ENCODE results near the gene DHX38.
A peak's percentile ranks its signal among the peaks of the same experiment; 100 is the strongest.

Gene DHX38

DNA sequence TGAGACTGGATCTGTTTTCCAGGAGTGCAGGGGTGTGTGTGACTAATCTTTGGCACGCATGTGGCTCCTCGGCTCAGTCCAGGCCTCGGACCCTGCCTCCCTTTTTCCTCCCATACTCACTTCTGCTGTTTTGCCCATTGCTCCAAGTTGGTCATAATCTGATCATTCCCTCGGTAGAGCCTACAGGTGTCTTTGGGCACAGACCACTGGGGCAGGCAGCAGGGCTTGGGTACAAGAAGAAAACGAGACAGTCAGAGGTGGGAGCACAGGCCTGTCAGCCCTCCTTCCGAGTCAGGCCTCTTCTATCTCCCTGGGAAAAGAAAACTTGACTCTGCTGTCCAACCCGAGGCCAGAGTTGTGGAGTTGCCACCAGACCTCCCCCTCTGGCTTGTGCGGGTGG, 29.8 kb downstream of the DHX38 start:
- DNase-seq: no peak

DNA sequence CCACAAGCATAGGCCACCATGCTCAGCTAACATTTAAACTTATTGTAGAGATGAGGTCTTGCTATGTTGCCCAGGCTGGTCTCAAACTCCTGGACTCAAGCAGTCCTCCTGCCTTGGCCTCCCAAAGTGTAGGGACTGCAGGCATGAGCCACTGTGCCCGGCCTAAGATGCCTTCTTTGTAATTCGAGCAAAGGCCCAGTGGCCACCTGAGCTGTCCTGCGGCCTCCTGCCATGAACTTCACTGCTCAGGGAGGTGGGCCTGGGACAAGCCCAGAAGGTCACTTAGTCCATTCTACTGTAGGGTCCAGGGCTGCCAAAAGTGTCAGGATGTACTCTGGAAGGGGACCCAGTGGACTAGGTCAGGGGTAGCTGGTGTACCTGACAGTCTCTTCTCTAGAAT, 30.5 kb downstream of the DHX38 start:
- no peak for DNase-seq

DNA sequence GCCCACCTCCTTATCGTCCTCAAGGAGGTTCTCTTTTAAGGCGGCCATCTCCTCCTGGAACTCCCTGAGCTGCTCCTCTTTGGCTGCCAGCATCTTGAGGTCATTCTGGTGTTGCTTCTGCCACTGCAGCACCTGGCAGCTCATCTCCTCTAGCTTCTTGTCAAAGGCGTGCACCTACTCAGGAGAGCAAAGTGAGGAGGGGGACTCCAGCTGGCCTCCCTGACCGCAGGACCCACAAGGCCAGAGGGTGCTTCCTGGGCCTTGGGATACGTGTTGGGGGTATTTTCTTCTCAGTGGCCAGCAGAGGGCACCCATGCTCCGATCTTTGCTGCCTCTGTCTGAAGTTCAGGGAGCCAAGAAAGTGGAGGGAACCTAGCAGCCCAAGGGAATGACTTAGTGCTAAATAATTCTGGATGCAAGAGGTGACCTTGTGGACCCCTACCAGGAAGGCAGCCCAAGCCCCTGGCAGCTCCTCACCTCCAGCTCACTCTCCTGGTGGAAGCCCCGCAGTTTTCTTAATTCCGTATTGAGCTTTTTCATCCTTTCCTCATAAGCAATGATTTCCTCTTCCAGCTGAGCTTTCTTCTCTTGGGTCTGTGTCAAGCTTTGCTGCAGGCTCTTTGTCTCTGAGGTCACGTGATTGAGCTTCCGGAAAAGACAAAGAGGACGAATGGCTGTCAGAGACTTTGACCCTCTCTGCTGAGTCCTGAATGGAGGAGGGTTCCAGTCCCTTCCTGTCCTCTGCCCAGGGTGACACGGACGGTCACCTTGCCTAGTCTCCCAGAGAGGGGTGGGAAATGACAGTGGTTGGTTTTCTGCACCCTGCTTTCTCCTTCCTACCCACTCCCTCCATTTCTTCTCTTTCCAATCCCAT, 31.4 kb downstream of the DHX38 start:
- DNase-seq: peak; percentile 87

- peak; percentile 63 for DNase-seq
Measured at GRCh38 chr16:72125635-72126428, 32.2 kb downstream of the DHX38 start.

DNA sequence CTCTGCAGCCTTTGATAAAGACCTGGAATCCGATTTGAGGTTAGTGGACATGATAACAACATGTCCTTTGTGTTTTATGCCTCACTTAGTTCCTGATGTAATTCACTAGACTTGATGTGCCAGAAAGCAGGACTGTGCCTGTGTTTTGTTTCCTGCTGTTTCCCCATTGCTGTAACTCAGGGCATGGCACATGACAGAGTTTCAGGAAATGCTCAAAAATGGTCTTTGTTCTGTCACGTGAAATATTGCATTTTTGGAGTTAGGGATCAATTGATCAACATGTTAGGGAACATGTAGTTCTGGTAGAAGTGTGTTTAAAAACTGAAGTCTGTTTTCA, 32.8 kb downstream of the DHX38 start:
- DNase-seq: no peak

- DNase-seq: no peak
Measured at GRCh38 chr16:72128701-72129100, 35.1 kb downstream of the DHX38 start.

DNA sequence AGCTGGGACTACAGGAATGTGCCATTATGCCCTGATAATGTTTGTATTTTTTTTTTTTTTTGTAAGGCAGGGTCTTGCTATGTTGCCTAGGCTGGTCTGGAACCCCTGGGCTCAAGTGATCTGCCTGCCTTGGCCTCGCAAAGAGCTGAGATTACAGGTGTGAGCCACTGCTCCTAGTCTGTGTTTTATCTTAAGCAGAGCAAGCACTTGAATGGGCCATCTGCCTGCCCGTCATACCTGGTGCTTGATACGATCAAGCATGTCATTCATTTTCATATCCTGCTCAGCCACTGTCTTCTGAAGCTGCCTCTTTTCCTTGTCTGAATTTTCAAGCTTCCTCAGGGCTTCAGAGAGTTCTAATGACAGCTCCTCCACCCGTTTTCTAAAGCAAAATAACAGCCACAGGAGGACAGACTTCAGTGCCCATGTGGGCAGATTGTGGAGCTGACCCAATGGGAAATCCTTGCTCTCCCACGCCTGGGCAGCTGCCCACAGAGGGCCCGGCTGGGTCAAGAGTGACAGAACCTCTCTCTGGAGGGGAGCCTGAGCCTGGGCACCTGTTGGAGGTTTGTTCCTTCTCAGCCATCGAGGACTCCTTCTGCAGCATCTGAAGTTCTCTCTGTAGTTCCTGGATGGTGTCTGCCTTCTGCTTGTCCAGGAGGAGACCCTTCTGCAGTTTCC, 36.5 kb downstream of the DHX38 start:
- DNase-seq: no peak

DNA sequence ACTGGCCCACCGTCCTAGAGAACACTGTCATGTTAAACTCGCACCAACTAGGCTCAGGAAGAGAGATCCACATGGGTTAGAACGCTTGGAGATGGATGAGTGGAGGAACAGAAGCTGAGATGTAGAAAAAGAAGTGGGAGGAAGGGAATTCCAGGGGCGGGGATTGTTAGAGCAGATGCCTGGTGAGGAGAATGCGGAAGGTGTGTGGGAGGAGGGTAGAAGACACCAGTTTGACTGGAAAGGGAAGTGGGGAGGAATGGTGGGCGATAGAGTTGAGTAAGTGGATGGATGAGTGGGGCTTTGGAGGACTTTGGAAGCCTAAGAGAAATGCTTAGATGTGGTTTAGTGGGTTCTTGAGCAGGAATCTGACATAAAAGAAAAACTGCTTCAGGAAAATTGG, 37.4 kb downstream of the DHX38 start:
- DNase-seq: no peak

DNA sequence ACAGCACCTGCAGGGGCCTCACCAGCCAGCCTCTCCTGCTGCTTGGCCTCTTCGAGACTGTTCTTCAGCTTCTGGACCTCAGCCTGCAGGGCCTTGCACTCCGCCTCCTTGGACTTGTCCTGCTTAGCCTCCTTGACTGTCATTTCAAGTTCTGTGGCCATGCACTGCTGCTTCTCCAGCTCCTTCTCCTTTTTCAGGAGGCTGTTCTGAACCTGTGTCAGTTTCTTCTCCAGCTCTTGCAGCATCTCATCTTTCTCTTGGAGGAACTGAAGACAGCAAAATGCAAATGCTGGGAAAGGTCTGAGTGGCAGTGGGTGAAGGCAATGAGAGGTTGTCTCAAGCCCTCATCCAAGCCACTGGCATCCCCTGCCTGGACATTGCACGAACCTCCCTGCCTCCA, 39.1 kb downstream of the DHX38 start:
- DNase-seq: no peak

- no peak for DNase-seq
Measured at GRCh38 chr16:72134507-72134906, 40.9 kb downstream of the DHX38 start.

DNA sequence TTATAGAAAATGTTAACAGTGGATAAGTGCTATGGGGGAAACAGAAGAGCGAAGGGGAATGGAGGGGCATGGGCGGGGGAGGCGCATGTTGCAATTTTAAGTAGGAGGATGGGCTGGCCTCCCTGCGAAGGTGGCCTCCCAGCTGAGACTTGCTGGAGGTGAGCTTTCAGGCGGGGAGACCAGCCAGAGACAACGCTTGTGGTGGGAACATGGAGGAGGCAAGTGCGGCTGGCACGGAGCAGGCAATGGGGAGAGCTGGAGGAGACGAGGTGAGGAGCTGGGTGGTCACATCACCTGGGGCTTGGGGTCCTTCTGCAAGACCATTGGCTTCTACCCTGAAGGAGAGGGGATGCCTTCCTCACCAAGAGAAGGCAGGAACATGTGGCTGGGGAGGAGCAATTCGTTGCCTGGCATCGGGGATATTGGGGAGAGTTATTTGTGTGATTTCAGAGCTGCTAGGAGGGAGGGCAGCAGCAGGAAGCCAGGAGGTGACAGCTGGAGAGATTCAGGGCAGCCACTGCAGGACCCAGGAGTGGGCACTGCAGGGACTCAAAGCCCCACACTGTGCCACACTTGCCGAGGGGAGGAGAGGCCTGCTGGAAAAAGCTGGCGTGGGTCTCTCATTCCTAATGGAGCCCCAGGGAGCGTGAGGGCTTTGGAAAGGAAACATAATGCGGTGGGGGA, 43.9 kb downstream of the DHX38 start:
- no peak for DNase-seq

DNA sequence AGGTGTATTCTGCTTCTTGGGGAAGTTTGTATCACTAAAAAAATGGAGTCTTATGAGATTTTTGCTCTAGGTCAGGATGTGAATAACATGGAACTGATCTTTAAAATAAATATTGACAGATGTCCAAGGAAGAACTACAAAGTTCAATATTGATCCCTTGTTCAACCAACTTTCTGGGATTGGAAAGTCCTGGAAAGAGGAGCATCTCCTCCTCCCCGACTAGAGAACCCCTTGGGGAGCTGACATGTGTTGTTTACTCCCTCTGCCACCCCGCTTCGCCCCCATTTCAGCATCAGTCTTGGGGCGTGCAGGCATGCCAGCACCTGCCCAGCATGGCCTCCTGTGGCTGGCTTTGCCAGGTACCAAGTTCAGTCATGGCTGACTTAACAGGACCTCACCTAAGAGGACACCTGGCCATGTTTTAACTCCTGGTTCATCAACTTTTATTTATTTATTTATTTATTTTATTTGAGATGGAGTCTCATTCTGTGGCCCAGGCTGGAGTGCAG, 44.5 kb downstream of the DHX38 start:
- DNase-seq: no peak

DNA sequence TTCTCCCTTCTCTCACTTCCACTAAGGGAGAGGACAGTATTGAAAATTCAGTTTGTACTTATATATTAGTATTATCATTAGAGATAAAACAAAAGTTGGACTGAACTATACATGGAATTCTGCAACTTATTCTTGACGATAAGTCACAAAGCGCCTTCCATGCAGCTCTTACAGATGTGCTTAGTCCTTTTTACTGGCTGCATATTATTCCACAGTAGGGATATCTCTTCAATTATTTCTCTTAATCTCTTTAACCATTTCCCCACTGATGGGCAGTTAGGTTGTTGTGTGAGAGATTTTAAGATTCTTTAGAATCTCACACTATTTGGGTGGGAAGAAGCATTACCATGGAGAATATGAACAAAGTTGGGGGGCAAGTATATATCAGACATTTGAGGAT, 46.3 kb downstream of the DHX38 start:
- DNase-seq: no peak

- DNase-seq: no peak
Measured at GRCh38 chr16:72142476-72142875, 48.8 kb downstream of the DHX38 start.

GRCh38 chr16:72149676-72150464, 56.2 kb downstream of the DHX38 start:
- no peak for DNase-seq

GRCh38 chr16:72159386-72159785, 65.7 kb downstream of the DHX38 start:
- DNase-seq: no peak

DNA sequence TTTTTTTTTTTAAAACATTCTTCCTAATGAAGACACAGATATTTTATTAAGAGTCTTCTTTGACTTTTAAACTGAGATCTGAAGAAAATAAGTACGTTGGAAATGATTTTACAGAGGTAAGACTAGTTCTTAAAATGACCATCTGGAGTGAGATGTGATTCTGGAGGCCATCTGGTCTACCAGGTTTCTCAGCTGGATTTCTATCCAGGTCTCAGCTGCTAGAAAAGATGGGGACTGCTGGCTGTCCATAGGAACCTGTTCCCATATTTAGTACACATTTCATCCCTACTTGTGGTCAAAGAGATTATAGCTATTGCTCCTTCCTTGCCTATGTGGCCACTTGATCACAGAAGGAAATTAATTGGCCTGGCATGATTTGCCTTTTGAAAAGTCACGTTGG, 66.2 kb downstream of the DHX38 start:
- DNase-seq: no peak

DNA sequence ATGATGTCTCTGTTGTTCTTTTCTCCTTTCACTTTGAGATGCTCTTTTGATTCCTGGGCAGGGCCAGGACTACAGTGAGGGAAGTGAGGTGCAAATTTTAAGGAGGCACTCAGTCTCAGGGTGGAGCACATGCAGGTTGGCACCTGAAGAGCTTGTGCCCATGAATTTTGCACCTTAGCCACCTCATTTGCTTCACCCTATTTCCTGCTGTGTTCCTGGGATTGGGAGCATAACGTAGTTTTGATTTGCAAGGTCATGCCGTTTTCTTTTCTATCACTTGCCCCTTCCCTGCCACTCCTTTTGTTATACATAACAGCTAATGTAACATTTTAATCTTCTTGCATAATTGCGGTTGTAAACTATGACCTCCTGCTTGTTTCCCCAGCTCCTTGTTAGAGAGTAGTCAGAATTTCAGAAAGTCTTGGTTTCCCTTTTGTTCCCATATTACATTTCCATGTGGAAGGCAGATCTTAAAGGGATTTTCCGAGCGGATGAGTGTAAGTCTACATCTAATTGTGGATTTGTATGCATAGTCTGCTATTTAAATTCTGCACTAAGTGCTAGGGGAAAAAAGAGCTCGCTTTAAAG, 68.6 kb downstream of the DHX38 start:
- no peak for DNase-seq
